ENCODE results near the gene MLLT10. TPM values are rescaled to one million over a fixed set of nuclear protein-coding genes. Genes with fewer than 3 reads are reported as not detected.
"Not testable (repeated sequence)": the region's sequence is repeated elsewhere in the genome, so short reads cannot be mapped to it uniquely, and the experiment has no call there.

MLLT10 gene
- total RNA-seq, 1 donor from 2014 or later = 53.3 TPM

GRCh38 chr10:21607907-21608306, 73.9 kb downstream of the MLLT10 start:
- intact Hi-C loops (cut with DNase I) = no loop called here
- Histone ChIP-seq H3K36me3 (peaks cover 0 to 6% of the 10 kb centered on the region in 2 donors), H3K27ac (no peak overlapping the region)

DNA sequence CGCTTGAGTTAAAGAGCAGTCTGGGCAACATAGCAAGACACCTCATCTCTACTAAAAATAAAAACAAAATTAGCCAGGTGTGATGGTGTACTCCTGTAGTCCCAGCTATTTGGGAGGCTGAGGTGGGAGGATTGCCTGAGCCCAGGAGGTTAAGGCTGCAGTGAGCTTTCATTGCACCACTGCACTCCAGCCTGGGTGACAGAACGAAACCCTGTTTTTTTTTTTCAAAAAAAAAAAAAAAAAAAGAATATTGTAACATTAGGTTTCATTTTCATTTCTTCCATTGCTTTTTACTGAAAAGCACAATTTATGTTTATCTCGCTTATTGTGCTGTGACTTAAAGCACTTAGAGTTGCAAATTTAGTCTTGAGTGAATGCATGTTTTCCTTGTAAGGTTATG, 80.0 kb downstream of the MLLT10 start:
- Histone ChIP-seq H3K36me3 (no peaks in the 10 kb centered on the region), H3K27me3 (no peaks in the 10 kb centered on the region), H3K27ac (no peak overlapping the region), H3K4me3 (no peak overlapping the region), H3K4me1 (no peaks in the 10 kb centered on the region), H3K9me3 (no peaks in the 10 kb centered on the region)
- DNase-seq (ENCODE audit: extremely low spot score in 2 of 2) = no peak
- TF ChIP-seq POLR2AphosphoS5 (IDR thresholded peaks at IDR 0.05; ENCODE audit: insufficient read depth in 1 of 2, low read depth in 1 of 2) (no peak), POLR2A (IDR thresholded peaks at IDR 0.05) (no peak), CTCF (IDR thresholded peaks at IDR 0.05) (no peak)
- intact Hi-C loops (cut with DNase I) = no loop called here

More at GRCh38 chr10:21607907-21608306, 73.9 kb downstream of the MLLT10 start:
- no peak for DNase-seq (ENCODE audit: extremely low spot score in 2 of 2)
- Histone ChIP-seq H3K9me3 (no peaks in the 10 kb centered on the region), H3K4me3 (no peak overlapping the region), H3K27me3 (no peaks in the 10 kb centered on the region), H3K4me1 (peaks cover 6% of the 10 kb centered on the region)
- TF ChIP-seq CTCF (IDR thresholded peaks at IDR 0.05) (no peak), POLR2AphosphoS5 (IDR thresholded peaks at IDR 0.05; ENCODE audit: insufficient read depth in 1 of 2, low read depth in 1 of 2) (no peak), POLR2A (IDR thresholded peaks at IDR 0.05) (no peak)

GRCh38 chr10:21617267-21617666, 83.2 kb downstream of the MLLT10 start:
- no peak for TF ChIP-seq CTCF (IDR thresholded peaks at IDR 0.05)
- no peak for TF ChIP-seq POLR2AphosphoS5 (IDR thresholded peaks at IDR 0.05; ENCODE audit: insufficient read depth in 1 of 2, low read depth in 1 of 2)
- TF ChIP-seq POLR2A (IDR thresholded peaks at IDR 0.05) = no peak
- Histone ChIP-seq H3K36me3 (peaks cover 0 to 5% of the 10 kb centered on the region in 2 donors), H3K27ac (no peak overlapping the region), H3K4me1 (no peaks in the 10 kb centered on the region), H3K4me3 (no peak overlapping the region), H3K9me3 (no peaks in the 10 kb centered on the region), H3K27me3 (no peaks in the 10 kb centered on the region)
- intact Hi-C loops (cut with DNase I) = no loop called here
- no peak for DNase-seq (ENCODE audit: extremely low spot score in 2 of 2)

GRCh38 chr10:21623291-21623690, 89.3 kb downstream of the MLLT10 start:
- Histone ChIP-seq H3K27ac (no peak overlapping the region), H3K4me1 (peaks cover 23% of the 10 kb centered on the region), H3K9me3 (no peaks in the 10 kb centered on the region), H3K27me3 (no peaks in the 10 kb centered on the region), H3K36me3 (peaks cover 0 to 19% of the 10 kb centered on the region in 2 donors), H3K4me3 (no peak overlapping the region)
- TF ChIP-seq POLR2A (IDR thresholded peaks at IDR 0.05) = no peak
- TF ChIP-seq CTCF (IDR thresholded peaks at IDR 0.05) = no peak
- TF ChIP-seq POLR2AphosphoS5 (IDR thresholded peaks at IDR 0.05; ENCODE audit: insufficient read depth in 1 of 2, low read depth in 1 of 2) = no peak
- no peak for DNase-seq (ENCODE audit: extremely low spot score in 2 of 2)
- intact Hi-C loops (cut with DNase I) = no loop called here

- peaks cover 0 to 19% of the 10 kb centered on the region in 2 donors for H3K36me3 ChIP-seq
- peaks cover 23% of the 10 kb centered on the region for H3K4me1 ChIP-seq
- intact Hi-C loops (cut with DNase I); H3K27me3 ChIP-seq; DNase-seq (ENCODE audit: extremely low spot score in 2 of 2); H3K9me3 ChIP-seq; H3K4me3 ChIP-seq; H3K27ac ChIP-seq: not testable (repeated sequence)
These were observed 90.4 kb downstream of the MLLT10 start for GRCh38 chr10:21624421-21624820.

Measured in vagina (tissue), 2 donors.